ENCODE results near the gene SORCS2. TPM values are rescaled to one million over a fixed set of nuclear protein-coding genes. Genes with fewer than 3 reads are reported as not detected.

SORCS2 gene
- polyA plus RNA-seq, 1 donor: 8.5 TPM

DNA sequence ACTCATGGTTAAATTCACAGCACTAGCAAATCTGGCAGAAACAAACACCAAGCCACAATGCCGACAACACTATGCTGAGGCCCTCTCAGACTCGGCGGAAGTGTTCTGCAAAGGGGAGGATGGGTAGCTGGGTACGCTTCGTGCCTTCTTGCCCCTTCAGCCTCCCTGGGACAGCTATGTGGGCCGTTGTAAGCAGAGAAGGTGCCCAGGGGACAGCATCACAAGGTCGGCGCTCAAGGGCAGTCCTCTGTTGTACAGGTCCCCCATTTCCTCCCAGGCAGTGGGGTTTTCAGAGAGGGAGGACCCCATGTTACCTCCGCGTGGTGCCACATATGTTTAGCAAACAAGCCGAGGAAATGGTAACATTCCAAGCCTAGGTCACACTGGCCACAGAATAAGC is 573.7 kb downstream of the SORCS2 start:
- no peak for DNase-seq

DNA sequence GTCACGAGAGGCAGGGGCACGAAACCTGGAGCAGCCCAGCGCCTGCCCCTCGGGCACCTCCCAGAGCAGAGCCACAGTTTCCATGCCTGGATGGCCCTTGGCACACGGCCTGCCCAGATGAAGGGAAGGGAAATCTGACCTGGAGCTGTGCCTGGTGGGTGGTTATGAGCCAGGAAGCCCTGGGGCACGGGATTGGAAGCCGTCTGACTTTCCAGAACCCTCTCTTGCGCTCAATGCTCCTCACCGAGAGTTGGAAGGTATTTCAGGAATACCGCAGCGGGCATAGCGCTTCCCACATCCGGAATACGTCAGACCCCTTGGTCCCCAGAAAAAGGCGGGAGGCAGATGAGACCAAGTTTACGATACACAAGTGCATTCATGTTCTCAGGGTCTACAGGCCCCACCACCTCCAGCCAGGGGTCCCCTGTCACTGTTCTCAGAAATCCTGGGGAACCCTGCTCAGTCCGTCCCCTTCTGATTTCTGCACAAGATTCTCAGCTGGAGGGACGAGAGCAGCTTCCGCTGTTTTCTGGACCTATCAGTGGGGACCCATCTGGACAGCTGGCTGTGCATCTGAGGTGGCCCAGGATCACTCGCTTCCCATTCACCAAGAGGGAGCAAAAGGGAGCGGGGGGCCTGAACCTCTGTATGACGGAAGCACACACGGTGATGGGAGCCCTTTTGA is 574.5 kb downstream of the SORCS2 start:
- DNase-seq: no peak

DNA sequence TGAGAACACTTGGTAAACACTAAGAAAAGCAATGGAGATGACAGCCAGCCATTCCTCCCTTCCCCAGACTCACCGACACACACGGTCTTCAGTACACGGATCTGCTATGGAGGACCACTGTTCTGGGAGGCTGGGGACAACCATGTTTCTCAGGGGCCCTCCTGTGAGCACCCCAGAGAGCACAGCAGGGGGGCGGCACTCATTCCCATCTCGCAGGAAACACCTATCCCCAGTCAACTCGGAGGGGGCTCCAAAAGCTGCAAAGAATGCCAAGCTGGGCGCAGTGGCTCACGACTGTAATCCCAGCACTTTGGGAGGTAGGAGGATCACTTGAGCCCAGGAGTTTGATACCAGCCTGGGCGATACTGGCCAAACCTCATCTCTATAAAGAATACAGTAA is 575.2 kb downstream of the SORCS2 start:
- no peak for DNase-seq

DNA sequence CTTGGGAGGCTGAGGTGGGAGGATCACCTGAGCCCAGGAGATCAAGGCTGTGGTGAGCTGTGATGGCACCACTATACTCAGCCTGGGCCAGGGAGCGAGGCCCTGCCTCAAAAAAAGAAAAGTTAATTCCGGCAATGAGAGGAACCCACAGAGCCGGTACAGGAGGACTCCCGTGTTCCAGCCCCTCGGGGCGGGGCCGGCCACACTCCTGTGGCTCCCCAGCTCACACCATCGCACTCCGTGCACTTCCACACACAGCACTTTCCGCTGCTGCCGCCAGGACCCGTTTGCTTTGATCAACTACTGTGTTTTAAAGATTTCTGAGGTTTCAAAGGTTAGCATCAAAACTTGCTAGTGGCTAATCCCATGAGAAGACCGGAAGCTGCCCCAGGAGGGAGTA is 575.6 kb downstream of the SORCS2 start:
- no peak for DNase-seq

DNA sequence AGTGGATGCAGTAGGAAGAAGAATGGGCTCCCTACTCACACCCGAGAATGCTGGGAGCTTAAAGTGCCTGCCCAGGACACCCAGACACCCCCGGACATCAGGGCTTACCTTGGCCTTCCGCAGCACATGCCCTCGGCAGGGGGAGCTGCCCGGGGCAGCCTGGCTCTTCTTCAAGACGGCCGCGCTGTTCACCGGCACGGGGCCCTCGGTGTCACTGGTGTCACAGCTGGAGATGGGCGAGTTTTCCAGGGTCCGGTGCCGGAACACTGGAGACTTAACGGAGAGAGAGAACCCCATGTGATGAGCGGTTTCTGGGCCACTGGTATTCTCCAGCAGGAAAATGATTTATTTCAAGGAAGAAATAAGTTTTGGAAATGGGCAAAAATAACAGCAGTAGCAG is 576.4 kb downstream of the SORCS2 start:
- no peak for DNase-seq

DNA sequence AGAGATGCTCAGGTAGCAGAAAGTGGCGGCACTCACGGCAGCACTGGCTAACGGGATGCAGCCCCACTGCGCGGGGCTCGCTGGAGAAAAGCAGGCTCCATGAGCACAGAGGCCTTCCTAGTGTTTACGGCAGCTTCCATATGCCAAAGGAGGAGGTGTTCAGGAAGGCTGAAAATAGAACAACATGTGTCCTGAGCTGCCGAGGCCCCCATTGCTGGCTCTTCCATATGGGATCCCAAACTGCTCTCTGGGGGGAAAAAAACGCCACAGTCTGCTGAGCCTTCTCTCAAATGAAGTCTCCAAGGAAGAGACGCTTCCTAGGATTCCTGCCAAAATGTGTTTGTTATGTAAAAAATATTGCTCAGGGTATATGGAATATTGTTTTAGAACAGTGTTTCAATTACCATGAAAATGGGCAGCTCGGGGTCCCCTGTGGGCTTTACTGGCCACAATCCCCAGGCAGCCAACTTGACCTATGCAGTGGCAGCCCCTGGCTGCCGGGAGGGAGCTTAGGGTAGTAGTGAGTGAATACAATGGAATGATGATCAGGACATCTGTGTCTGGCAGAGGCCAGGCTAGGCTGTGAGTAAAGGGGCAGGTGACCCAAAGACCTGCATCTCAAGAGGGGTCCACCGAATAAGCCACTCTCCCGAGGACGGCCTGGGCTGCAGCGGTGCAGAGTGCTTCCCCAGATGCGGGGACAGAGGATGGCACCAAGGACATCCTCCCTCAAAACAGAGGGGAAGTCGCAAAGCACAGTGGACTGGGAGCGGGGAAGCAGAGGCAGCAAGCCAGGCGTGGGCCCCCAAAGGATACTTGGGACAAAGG is 577.3 kb downstream of the SORCS2 start:
- DNase-seq: no peak

DNA sequence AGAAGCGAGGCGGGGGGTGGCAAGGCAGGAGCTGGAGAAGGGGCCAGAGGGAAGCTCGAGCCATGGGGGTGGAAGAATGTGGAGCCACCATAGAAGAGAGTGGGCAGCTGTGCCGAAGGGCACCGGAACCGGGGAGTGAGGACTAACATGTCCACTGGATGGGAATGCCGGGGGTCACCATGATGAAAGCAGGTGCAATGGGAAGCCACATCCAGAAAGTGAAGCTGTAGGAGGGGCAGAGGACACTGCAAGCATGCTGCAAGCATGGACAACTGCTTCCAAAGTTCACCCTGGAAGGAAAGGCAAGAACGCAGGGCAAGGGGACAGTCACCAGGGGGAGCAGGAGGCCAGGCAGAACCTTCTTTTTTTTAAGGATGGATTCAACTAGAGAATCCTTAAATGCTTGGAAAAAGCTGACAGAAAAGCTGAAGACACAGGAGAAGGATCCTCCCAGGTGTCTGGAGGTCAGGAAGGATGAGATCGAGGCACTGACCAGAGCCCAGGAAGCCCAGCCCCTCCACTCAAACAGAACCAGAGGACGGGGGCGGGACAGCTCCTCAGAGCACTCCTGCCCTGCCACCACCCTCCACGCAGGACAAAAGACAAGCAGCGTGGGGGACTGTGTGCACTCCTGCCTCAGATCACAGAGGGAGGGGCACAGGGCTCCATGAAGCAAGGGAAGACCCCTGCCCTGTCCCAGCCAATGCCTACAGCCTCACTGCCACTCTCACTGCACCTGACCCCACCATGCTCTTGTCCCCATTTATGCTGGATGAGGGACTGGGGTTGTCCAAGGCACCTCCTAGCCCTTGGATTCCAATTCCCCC is 578.1 kb downstream of the SORCS2 start:
- no peak for DNase-seq

DNA sequence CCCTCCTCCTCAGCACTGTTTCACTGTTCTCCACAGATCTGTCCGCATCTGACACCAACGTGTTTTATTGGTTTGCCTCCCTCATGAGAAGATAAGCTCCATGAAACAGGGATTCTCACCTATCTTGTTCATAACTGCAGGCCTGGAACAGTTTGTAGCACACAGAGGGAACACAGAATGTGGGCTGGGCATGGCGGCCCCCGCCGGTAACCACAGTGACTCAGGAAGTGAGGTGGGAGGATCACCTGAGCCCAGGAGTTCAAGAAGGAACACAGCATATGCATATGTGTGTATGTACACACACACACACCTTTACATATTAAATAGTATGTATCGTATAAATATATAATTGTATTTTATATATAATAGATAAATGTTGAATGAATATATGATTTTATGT is 578.7 kb downstream of the SORCS2 start:
- DNase-seq: no peak

DNA sequence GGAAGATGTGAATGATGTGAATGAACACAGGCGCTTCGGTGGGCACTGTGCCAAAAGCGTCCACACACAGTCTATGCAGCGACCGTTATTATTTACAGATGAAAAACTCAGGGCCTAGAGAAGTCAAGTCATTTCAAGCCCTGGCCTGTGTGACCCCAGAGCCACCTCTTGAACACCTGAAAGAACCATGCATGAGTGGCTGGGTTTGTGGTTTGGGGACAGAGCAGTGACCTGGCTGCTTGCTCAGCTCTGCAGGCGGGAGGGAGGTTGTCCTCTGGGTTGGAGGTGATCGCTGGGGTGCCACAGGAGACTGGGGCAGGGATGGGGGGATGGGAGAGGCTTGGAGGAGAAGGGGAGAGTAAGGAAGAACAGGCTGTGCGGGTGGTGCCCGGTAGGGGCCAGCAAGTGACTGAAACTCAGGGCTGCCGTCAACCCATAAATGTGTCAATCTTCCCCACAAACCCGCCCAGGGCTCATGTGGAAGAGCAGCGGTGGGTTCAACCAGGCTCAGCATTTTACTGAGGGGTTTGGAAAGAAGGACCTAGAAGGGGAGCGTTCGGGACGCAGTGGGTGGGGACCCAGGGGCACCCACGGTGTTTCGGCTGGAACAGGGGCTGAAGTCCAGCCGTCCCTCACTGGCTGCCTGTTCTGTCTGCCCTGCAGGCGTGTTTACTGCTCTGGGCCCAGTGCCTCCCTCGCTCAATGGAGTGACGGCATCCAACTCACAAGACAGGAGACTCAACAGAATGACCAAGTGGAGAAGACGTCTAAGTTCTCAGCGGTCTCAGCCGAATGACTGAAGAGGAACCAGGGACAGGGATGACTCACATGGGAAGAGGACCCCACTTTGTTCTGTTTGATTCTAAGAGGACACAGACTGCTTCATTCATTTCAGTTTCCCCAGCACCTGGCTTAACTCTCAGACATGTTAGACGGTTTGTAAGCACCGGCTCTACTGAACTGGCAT is 579.5 kb downstream of the SORCS2 start:
- DNase-seq: no peak

DNA sequence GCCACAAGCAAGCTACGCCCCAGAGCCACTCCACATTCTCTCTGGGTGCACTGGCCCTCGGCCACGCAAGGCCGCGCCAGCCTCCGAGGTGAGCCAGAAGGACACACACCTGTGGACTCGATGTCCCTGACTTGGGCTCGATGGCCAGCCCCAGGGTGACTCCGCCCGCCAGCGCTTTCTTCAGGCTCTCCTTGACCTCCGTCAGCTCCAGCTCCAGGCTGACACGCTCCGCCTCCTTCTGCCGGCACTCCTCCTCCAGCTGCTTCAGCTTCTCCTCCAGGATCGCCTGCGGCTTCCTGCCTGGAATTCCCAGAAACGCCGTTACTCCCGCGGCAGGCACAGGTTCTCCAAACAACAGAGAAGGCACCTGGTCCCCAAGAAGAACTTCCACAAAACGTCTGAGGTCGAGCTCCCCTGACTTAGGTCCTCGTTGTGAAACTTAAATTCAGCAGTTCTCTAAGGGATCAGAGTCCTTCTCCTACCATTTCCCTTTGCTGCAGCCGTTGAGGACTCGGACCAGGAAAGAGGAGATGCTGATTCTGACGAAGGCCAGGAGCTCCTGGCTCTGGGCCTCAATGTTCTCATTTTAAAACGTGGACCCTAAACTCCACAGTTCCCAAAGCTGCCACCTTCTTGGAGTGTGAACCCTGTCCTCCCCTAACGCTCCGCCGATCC is 580.5 kb downstream of the SORCS2 start:
- DNase-seq: no peak

DNA sequence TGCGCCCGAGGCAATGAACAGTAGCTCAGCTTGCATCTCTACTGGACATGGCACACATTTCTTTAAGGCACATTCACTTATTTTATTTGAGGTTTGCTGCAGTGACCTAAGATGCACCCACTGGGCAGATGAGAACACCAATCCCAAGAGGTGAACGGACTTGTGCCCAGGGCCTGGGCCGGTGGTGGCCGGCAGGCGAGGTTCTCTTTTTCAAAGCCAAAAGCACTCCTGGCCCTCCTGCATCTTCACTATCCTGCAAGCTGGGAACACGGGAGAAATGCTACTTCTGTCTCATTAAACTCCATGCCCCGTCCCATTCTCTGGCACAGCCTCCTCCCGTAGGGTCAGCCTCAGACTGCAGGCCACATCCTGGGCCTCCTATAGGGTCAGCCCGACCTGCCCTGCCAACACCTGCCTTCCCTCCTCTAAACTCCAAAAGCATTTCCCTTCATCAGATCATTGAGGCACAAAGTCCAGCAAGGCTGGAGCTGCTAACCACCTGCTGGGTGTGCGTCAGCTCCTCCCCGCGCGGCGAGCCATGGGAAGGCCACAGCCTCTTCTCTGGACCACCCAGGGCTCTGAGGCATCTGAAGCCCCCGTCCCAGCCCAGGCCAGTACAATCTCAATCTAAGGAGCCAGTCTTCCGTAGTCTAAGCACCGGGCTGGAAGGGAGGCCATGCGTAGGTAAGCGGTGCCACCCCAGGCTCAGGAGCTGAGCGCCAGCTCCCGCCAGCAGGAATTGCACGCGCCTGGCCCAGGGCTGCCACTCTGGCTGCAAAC is 581.3 kb downstream of the SORCS2 start:
- DNase-seq: no peak

DNA sequence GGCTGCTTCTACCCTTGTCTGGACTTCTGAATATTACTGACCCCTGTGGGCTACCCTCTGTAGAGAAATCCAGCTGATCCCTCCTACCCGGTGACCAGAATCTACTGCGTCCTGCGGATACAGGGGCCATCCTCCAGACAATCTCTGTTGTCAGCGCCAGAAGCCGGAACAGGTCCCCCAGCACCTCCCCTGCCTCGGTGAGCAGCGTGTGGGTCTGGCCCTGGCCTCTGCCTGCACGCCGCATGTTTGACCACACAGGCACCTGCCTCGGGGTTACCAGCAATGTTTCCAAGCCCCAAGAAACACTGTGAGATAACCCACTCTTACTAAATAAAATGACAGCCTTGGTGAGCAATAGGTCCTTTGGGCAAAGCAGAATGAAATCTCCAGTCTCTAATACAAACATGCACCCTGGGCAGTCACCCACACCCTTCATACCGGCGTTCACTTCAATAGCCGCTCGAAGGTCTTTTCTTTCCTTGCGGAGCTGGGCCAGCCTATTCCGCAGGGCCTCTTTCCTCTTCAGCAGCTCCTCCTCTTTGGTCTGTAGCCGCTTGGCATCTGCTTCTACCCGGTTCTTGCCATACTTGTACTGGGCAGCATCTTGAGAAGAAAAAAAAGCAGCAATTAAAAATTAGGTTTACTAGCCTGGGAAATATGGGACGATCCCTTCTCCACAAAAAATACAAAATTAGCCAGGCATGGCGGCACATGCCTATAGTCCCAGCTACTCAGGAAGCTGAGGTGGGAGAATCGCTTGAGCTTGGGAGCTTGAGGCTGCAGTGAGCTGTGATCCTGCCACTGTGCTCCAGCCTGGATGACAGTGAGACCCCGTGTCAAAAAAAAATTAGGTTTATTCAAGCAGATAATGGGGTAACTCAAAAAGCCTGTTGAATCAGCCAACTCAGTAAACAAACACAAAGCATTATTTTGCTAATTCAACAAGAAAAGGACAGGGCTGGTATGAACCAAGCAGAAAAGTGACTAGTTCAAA is 582.3 kb downstream of the SORCS2 start:
- DNase-seq: no peak

DNA sequence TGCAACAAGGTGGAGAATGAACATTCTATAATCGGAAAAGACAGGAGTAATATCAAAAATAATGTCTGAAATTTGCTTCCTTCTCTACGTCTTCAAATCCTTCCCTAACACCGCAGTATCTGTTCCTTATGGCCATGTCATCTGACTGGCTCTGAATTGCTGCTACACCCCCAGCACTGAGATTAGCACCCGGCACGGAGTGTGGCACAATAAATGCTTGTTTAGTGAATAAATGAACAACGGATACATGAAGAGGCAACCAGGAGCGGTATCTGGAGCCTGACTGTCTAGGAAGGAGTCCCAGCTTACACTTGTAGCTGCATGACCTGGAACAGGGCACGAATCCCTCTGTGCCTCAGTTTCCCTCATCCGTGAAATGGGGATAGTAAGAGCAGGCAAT is 583.1 kb downstream of the SORCS2 start:
- DNase-seq: no peak

DNA sequence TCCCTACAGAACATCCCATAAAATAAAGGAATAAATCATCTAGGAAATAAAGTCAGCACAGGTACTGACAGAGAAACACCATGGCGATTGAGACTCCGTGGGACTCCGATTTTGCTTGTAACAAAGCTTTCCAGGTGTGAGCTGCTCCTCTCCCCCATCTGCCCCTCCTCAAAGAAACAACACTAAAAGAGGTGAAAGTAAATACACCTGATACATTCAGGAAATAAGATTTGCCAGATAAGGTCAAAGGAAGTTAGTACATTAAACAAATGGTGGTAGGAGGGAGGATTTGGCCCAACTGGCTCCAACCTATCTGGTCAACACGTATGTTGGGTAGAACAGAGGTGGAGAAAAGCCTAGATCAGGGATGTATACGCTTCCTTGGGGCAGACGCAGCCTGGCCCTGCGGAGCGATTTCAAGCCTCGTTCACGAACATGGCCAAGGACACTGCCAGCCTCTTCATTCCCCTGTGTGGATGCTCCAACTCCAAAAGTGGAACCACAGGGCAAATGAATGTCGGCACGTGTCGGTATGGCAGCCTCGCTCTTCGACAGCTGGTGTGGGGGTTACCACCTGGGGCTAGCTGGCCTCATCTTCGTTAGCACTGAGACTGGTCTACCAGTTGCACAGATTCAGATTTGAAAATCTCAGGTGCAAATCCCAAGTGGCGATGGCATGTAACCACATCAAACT is 584.8 kb downstream of the SORCS2 start:
- DNase-seq: no peak

DNA sequence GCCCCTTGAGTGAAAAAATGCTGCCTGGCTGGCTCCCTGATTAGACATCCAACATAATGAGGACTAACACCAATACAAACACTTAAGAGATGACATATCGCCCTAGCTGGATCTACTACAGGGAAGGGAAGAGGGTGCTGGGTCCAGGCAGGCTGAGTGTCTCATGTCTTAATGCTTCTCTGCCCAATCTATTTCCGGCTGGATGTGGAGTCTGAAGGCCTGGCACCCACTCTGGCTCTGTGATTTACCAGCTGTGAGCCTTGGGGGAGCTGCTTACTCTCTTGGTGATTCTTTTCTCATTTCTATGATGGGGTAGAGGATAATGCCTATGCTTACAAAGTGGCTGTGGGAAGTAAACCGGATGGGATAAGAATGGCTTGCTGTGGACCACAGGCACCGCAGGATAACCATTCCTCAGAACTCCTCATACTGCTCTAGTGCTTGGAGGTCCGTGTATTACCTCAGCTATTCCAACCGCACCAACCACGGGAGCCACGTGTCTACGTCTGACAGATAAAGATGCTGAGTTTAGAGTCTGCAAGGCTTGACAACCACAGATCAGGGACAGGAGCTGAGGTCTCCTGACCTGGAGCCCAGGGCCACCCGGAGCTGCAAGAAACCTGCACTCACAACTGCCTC is 585.7 kb downstream of the SORCS2 start:
- DNase-seq: no peak

DNA sequence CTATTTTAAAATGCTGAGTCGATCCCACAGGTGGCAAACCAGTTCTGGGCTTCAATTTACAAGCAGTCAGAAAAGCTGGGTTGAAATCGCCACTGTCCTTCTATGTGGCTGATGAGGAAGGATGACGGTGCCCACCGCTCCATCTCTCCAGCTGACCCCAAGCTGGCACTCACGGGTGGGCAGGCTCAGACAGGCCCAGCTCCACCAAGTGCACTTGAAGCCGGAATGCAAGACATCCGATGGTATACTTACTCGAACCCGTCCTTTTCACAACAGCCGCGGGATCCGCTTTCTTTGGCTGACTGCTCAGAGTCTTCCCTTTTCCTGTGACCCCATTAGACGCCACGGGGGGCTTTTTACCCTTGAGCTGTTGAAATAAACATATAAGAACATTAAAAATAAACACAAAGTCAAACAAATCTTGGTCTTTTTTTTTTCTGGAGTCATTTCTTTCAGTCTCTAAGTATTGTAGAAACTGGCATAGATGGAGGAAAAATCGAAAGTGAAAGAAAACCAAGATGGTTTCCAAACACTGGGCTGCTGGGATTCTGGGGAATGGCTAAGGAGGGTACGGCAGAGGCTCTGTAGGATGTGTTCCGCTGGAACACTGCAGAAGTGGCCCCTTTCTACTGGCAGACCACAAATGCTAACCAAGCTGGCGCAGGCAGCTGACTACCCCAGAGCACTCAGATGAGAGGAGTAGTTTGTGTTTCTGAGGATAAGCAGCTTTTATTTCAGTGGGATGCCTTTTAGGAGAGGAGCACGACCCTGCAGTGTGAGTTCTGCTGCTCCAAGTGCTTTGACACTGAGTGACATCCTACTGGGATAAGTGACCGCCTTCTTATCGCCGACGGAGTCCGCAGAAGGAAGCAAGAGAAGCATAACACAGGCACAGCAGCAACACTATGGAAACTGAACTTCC is 586.4 kb downstream of the SORCS2 start:
- no peak for DNase-seq

DNA sequence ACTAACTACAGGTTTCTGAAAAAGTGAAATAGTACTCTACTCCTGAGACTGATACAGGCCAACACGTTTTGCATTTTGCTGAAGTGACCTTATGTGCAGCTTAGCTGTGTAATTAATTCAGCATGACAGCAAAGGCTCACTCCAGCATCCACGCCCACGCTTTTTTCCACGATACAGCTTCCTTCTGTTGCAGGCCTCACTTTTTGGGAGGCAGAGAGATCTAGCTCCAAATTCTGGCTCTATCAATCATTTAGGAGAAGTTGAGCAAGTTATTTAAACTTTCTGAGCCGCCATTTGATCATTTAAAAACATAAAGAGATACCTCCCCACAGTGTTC is 587.1 kb downstream of the SORCS2 start:
- DNase-seq: no peak
